IMR-90 (cell line): Measurements from ENCODE around the gene WFDC6. TPM values are rescaled to one million over a fixed set of nuclear protein-coding genes. Genes with fewer than 3 reads are reported as not detected.

Experiments
- ATAC-seq: fragments of 200-7000 bp; cut with Tn5 transposase; 2 replicates; pipeline ENCODE4 v1.9.1; 2020; ENCODE audit warnings: low read depth, mild to moderate bottlenecking, moderate library complexity
- BruUV-seq: library from RNA; stranded (reverse); fragments of 400-500 nt; replicated peaks from 2 replicates; lab custom pipeline; 2021; lab: Mats Ljungman, UMichigan
- CTCF ChIA-PET: fragments of 300-600 bp; formaldehyde crosslinking; extraction: SDS; loops from one replicate; lab custom pipeline; 2021; ENCODE audit warnings: antibody characterized with exemption; lab: Yijun Ruan, JAX
- POLR2A ChIA-PET: fragments of 300-600 bp; sonication (Branson Sonifier 250); formaldehyde crosslinking; loops from one replicate; lab custom pipeline; 2022; ENCODE audit warnings: antibody characterized with exemption; ENCODE audit not compliant: unreplicated experiment; lab: Charles Lee
- DNase-seq: peaks from one replicate; pipeline ENCODE4 v3.0.0; 2013
- H2AFZ ChIP-seq: replicated peaks from 2 replicates; pipeline ENCODE3; 2013; ENCODE audit warnings: low read length, mild to moderate bottlenecking; ENCODE audit not compliant: poor library complexity
- H2AK5ac ChIP-seq: 2 replicates; pipeline ENCODE4 v1.6.1; 2013; ENCODE audit warnings: low read depth, low read length, inconsistent platforms
- H2AK9ac ChIP-seq: replicated peaks from 2 replicates; pipeline ENCODE3; 2013; ENCODE audit warnings: mild to moderate bottlenecking, low read depth, low read length, moderate library complexity; ENCODE audit not compliant: poor library complexity
- H2BK120ac ChIP-seq: 2 replicates; pipeline ENCODE4 v1.6.1; 2013; ENCODE audit warnings: low read depth, low read length, inconsistent platforms
- H2BK15ac ChIP-seq: 3 replicates; pipeline ENCODE4 v1.6.1; 2013; ENCODE audit warnings: low read depth, low read length, inconsistent platforms
- H2BK20ac ChIP-seq: 2 replicates; pipeline ENCODE4 v1.6.1; 2013; ENCODE audit warnings: low read depth, mild to moderate bottlenecking, inconsistent platforms, low read length, moderate library complexity
- H2BK5ac ChIP-seq: 2 replicates; pipeline ENCODE4 v1.6.1; 2013; ENCODE audit warnings: mild to moderate bottlenecking, low read depth, low read length, inconsistent platforms; ENCODE audit not compliant: poor library complexity, severe bottlenecking
- H3K14ac ChIP-seq: replicated peaks from 2 replicates; pipeline ENCODE4 v1.6.1; 2013; ENCODE audit warnings: low read depth, low read length, inconsistent platforms
- H3K18ac ChIP-seq: 2 replicates; pipeline ENCODE4 v1.6.1; 2013; ENCODE audit warnings: low read depth, low read length, control low read depth
- H3K23ac ChIP-seq: 2 replicates; pipeline ENCODE4 v1.6.1; 2013; ENCODE audit warnings: low read depth, low read length, inconsistent platforms
- H3K27ac ChIP-seq: 2 replicates; pipeline ENCODE4 v1.5.1; 2013; ENCODE audit warnings: mild to moderate bottlenecking, control low read depth, low read length; ENCODE audit not compliant: insufficient read depth
- H3K27me3 ChIP-seq: 2 replicates; pipeline ENCODE4 v1.6.1; 2013; ENCODE audit warnings: low read length; ENCODE audit not compliant: control insufficient read depth, insufficient read depth
- H3K36me3 ChIP-seq: 2 replicates; pipeline ENCODE4 v1.6.1; 2013; ENCODE audit warnings: low read length, mixed read lengths; ENCODE audit not compliant: control insufficient read depth, insufficient read depth
- H3K4ac ChIP-seq: 2 replicates; pipeline ENCODE4 v1.6.1; 2013; ENCODE audit warnings: low read depth, low read length, inconsistent platforms
- H3K4me1 ChIP-seq: 2 replicates; pipeline ENCODE4 v1.6.1; 2013; ENCODE audit warnings: low read length, mixed read lengths; ENCODE audit not compliant: control insufficient read depth, insufficient read depth
- H3K4me2 ChIP-seq: 2 replicates; pipeline ENCODE4 v1.6.1; 2013; ENCODE audit warnings: low read depth, mild to moderate bottlenecking, control low read depth, low read length, moderate library complexity
- H3K4me3 ChIP-seq: 2 replicates; pipeline ENCODE4 v1.5.1; 2013; ENCODE audit warnings: low read depth, mild to moderate bottlenecking, control low read depth, low read length, moderate library complexity; ENCODE audit not compliant: insufficient read depth
- H3K56ac ChIP-seq: 2 replicates; pipeline ENCODE4 v1.6.1; 2013; ENCODE audit warnings: low read length, inconsistent platforms; ENCODE audit not compliant: insufficient read depth; ENCODE audit errors: extremely low read depth
- H3K79me1 ChIP-seq, 2 experiments: 2 replicates each; pipeline ENCODE4 v1.6.1; 2013; ENCODE audit warnings: low read length in 2 of 2, inconsistent platforms in 1 of 2, low read depth in 1 of 2
- H3K9ac ChIP-seq: 2 replicates; pipeline ENCODE4 v1.6.1; 2013; ENCODE audit warnings: low read depth, low read length, control low read depth
- H3K9me1 ChIP-seq: 2 replicates; pipeline ENCODE4 v1.6.1; 2013; ENCODE audit warnings: low read length, inconsistent platforms; ENCODE audit not compliant: insufficient read depth
- H3K9me3 ChIP-seq: 2 replicates; pipeline ENCODE4 v1.6.1; 2013; ENCODE audit warnings: low read length; ENCODE audit not compliant: control insufficient read depth, insufficient read depth
- H4K20me1 ChIP-seq: 2 replicates; pipeline ENCODE4 v1.6.1; 2013; ENCODE audit warnings: low read length, inconsistent platforms; ENCODE audit not compliant: insufficient read depth
- H4K5ac ChIP-seq: 2 replicates; pipeline ENCODE4 v1.6.1; 2013; ENCODE audit warnings: mild to moderate bottlenecking, low read depth, low read length, control low read depth
- H4K8ac ChIP-seq, 2 experiments: 2 replicates each; pipeline ENCODE4 v1.6.1; 2013; ENCODE audit warnings: low read depth in 2 of 2, low read length in 2 of 2, control low read depth in 1 of 2, inconsistent platforms in 1 of 2
- H4K91ac ChIP-seq: 2 replicates; pipeline ENCODE4 v1.6.1; 2013; ENCODE audit warnings: low read depth, low read length, inconsistent platforms; ENCODE audit not compliant: insufficient read depth
- BHLHE40 ChIP-seq: fragments of 150-350 bp; IDR thresholded peaks from 2 replicates; pipeline ENCODE4 v1.6.1; 2016; ENCODE audit warnings: mild to moderate bottlenecking, low read depth, low read length
- CEBPB ChIP-seq: IDR thresholded peaks from 2 replicates; pipeline ENCODE4 v1.6.1; 2012; ENCODE audit warnings: low read depth, low read length, improper control_type of control experiment
- CHD1 ChIP-seq: IDR thresholded peaks from 2 replicates; pipeline ENCODE4 v1.6.1; 2012; ENCODE audit warnings: low read depth, low read length, improper control_type of control experiment
- ELK1 ChIP-seq: fragments of 150-350 bp; IDR thresholded peaks from 2 replicates; pipeline ENCODE4 v1.6.1; 2016; ENCODE audit warnings: low read depth, mild to moderate bottlenecking, low read length, moderate library complexity, borderline replicate concordance
- FOS ChIP-seq: fragments of 150-350 bp; IDR thresholded peaks from 2 replicates; pipeline ENCODE4 v1.6.1; 2016; ENCODE audit warnings: low read depth, low read length
- MAFK ChIP-seq: IDR thresholded peaks from 2 replicates; pipeline ENCODE4 v1.6.1; 2012; ENCODE audit warnings: low read depth, low read length, improper control_type of control experiment
- MAZ ChIP-seq: IDR thresholded peaks from 2 replicates; pipeline ENCODE4 v1.6.1; 2012; ENCODE audit warnings: low read depth, mild to moderate bottlenecking, low read length, improper control_type of control experiment, moderate library complexity, borderline replicate concordance
- MXI1 ChIP-seq: IDR thresholded peaks from 2 replicates; pipeline ENCODE4 v1.6.1; 2012; ENCODE audit warnings: low read depth, mild to moderate bottlenecking, low read length, moderate library complexity, borderline replicate concordance
- NFE2L2 ChIP-seq: fragments of 150-350 bp; IDR thresholded peaks from 2 replicates; pipeline ENCODE4 v1.6.1; 2016; ENCODE audit warnings: low read depth, mild to moderate bottlenecking, low read length
- POLR2A ChIP-seq: IDR thresholded peaks from 2 replicates; pipeline ENCODE4 v1.6.1; 2012; ENCODE audit warnings: mild to moderate bottlenecking, low read depth, low read length
- RAD21 ChIP-seq: IDR thresholded peaks from 2 replicates; pipeline ENCODE4 v1.6.1; 2012; ENCODE audit warnings: low read length, improper control_type of control experiment
- RCOR1 ChIP-seq: IDR thresholded peaks from 2 replicates; pipeline ENCODE4 v1.6.1; 2012; ENCODE audit warnings: mild to moderate bottlenecking, low read length, improper control_type of control experiment; ENCODE audit not compliant: insufficient replicate concordance
- RFX5 ChIP-seq: IDR thresholded peaks from 2 replicates; pipeline ENCODE4 v1.8.0; 2012; ENCODE audit warnings: low read depth, mild to moderate bottlenecking, low read length, moderate library complexity
- SMC3 ChIP-seq: fragments of 150-350 bp; IDR thresholded peaks from 2 replicates; pipeline ENCODE4 v1.6.1; 2016; ENCODE audit warnings: low read depth, mild to moderate bottlenecking, antibody characterized with exemption, low read length, moderate library complexity
- WGBS, 2 experiments: methylation state at CpG; one replicate each; pipeline versions ENCODE4 v1.1.5 to v1.1.7; 2013; ENCODE audit warnings: missing lambda C conversion rate in 2 of 2; ENCODE audit not compliant: insufficient read length in 1 of 2; ENCODE audit errors: extremely low coverage in 2 of 2; 5-methylcytosine and 5-hydroxymethylcytosine counted together
- dilution Hi-C: fragments of 300-500 bp; cut with HindIII; formaldehyde crosslinking; loops from one replicate; pipeline ENCODE4 v1.14.3; 2018; ENCODE audit warnings: low sequenced_read_pairs; ENCODE audit not compliant: unreplicated experiment
- in situ Hi-C: fragments of 300-500 bp; cut with MboI; formaldehyde crosslinking; loops from 3 replicates; pipeline ENCODE4 v1.14.3; 2019; ENCODE audit warnings: low sequenced_read_pairs, inconsistent platforms, mixed read lengths
- intact Hi-C: fragments of 100-400 bp; cut with micrococcal nuclease; formaldehyde crosslinking; loops from 2 replicates; pipeline ENCODE4 v1.10.0; 2022
- polyA plus RNA-seq, 3 experiments: library from polyadenylated mRNA; depleted of rRNA; stranded (reverse); fragments of >200 nt; gene quantifications; 2 replicates each; pipeline ENCODE4 v1.2.3, GENCODE V29; 2012; ENCODE audit warnings: low replicate concordance in 1 of 3
- total RNA-seq: library from RNA; depleted of rRNA; stranded (reverse); fragments of >200 nt; gene quantifications from 2 replicates; pipeline ENCODE4 v1.2.3, GENCODE V29; 2012
- TF ChIP-seq, protein P1 (sequence below): conservative IDR thresholded peaks from 2 replicates; pipeline ENCODE4 v1.5.1; 2012; ENCODE audit warnings: mild to moderate bottlenecking, low read depth, low read length, improper control_type of control experiment
- TF ChIP-seq, protein P2 (sequence below): fragments of 150-350 bp; IDR thresholded peaks from 2 replicates; pipeline ENCODE4 v1.6.1; 2017; ENCODE audit warnings: mild to moderate bottlenecking, antibody characterized with exemption, low read length, low read depth

The WFDC6 gene
- total and polyA plus RNA-seq, 2 of the 4 experiments (the other 2 are of a cell fraction), result not detected

- Histone ChIP-seq H4K8ac (no peak overlapping the region), H4K20me1 (no peaks in the 10 kb centered on the region), H3K27ac (no peak overlapping the region), H3K36me3 (no peaks in the 10 kb centered on the region), H3K4ac (no peak overlapping the region), H2BK120ac (no peak overlapping the region), H3K9me1 (no peaks in the 10 kb centered on the region), H3K9ac (no peak overlapping the region), H3K79me1 (no peaks in the 10 kb centered on the region), H4K91ac (no peak overlapping the region), H3K27me3 (peaks cover 2% of the 10 kb centered on the region), H2AK5ac (no peak overlapping the region), H2BK15ac (no peak overlapping the region), H3K14ac (no peak overlapping the region), H3K4me3 (no peak overlapping the region), H2BK20ac (no peak overlapping the region), H3K23ac (no peak overlapping the region), H3K4me2 (no peak overlapping the region), H2AFZ (no peak overlapping the region), H3K18ac (no peak overlapping the region), H3K4me1 (no peaks in the 10 kb centered on the region), H4K5ac (no peak overlapping the region), H3K56ac (no peak overlapping the region), H2AK9ac (no peak overlapping the region), H3K9me3 (no peaks in the 10 kb centered on the region), H2BK5ac (no peak overlapping the region)
- BruUV-seq, result no TSS peak
- no CpG with 5 or more reads among the region's 1 CpG for WGBS, 2 experiments
- no peak for DNase-seq
- CTCF ChIA-PET, result no interaction called here
- TF ChIP-seq, protein P1, sequence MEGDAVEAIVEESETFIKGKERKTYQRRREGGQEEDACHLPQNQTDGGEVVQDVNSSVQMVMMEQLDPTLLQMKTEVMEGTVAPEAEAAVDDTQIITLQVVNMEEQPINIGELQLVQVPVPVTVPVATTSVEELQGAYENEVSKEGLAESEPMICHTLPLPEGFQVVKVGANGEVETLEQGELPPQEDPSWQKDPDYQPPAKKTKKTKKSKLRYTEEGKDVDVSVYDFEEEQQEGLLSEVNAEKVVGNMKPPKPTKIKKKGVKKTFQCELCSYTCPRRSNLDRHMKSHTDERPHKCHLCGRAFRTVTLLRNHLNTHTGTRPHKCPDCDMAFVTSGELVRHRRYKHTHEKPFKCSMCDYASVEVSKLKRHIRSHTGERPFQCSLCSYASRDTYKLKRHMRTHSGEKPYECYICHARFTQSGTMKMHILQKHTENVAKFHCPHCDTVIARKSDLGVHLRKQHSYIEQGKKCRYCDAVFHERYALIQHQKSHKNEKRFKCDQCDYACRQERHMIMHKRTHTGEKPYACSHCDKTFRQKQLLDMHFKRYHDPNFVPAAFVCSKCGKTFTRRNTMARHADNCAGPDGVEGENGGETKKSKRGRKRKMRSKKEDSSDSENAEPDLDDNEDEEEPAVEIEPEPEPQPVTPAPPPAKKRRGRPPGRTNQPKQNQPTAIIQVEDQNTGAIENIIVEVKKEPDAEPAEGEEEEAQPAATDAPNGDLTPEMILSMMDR, result no peak
- TF ChIP-seq NFE2L2 (no peak), POLR2A (no peak), MXI1 (no peak), RCOR1 (no peak), CEBPB (no peak), ELK1 (no peak), RFX5 (no peak), MAFK (no peak), SMC3 (no peak), FOS (no peak), RAD21 (no peak), MAZ (no peak), CHD1 (no peak), BHLHE40 (no peak)
- TF ChIP-seq, protein P2, sequence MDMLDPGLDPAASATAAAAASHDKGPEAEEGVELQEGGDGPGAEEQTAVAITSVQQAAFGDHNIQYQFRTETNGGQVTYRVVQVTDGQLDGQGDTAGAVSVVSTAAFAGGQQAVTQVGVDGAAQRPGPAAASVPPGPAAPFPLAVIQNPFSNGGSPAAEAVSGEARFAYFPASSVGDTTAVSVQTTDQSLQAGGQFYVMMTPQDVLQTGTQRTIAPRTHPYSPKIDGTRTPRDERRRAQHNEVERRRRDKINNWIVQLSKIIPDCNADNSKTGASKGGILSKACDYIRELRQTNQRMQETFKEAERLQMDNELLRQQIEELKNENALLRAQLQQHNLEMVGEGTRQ, result no peak
- no peak for ATAC-seq
- dilution Hi-C loops (no loop called here), intact Hi-C loops (no loop called here), in situ Hi-C loops (no loop called here)
- POLR2A ChIA-PET, result no interaction called here
These were observed 36.7 kb downstream of the WFDC6 start for GRCh38 chr20:45502561-45502960.
